ENCODE data around the gene RAVER1. TPM values are rescaled to one million over a fixed set of nuclear protein-coding genes. Genes with fewer than 3 reads are reported as not detected.

The RAVER1 gene
- total and polyA plus RNA-seq, 2 donors = 5.9 to 15.4 TPM

DNA sequence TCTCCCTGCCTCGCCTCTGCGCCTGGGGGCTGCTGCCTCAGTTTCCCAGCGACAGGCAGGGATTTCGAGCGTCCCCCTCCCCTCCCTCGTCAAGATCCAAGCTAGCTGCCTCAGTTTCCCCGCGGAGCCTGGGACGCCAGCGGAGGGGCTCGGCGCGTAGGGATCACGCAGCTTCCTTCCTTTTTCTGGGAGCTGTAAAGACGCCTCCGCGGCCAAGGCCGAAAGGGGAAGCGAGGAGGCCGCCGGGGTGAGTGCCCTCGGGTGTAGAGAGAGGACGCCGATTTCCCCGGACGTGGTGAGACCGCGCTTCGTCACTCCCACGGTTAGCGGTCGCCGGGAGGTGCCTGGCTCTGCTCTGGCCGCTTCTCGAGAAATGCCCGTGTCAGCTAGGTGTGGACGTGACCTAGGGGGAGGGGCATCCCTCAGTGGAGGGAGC is 63.1 kb downstream of the RAVER1 start:
- Histone ChIP-seq H3K4me1 (ENCODE audit: control insufficient read depth in 2 of 2, insufficient read depth in 2 of 2, low read length in 2 of 2) (peaks cover 24 to 26% of the 10 kb centered on the region in 2 donors), H3K4me3 (ENCODE audit: low read length in 2 of 2) (peak overlapping the region; percentile 37 to 54), H3K36me3 (ENCODE audit: control insufficient read depth in 2 of 2, insufficient read depth in 2 of 2, low read length in 1 of 2) (peaks cover 0 to 3% of the 10 kb centered on the region in 2 donors), H3K27me3 (ENCODE audit: control insufficient read depth in 2 of 2, insufficient read depth in 1 of 2, low read length in 1 of 2) (peaks cover 4 to 28% of the 10 kb centered on the region in 2 donors), H3K27ac (ENCODE audit: low read depth in 1 of 2, low read length in 1 of 2) (peak overlapping the region; percentile 84), H3K9me3 (ENCODE audit: control insufficient read depth in 2 of 2, insufficient read depth in 1 of 2, low read length in 1 of 2) (no peaks in the 10 kb centered on the region)
- under 1% methylated on average over 37 of the region's 37 CpGs for WGBS
- peak in 1 of 9 donors; percentile 55 for DNase-seq (ENCODE audit: low read depth in 6 of 9, low spot score in 9 of 9)

DNA sequence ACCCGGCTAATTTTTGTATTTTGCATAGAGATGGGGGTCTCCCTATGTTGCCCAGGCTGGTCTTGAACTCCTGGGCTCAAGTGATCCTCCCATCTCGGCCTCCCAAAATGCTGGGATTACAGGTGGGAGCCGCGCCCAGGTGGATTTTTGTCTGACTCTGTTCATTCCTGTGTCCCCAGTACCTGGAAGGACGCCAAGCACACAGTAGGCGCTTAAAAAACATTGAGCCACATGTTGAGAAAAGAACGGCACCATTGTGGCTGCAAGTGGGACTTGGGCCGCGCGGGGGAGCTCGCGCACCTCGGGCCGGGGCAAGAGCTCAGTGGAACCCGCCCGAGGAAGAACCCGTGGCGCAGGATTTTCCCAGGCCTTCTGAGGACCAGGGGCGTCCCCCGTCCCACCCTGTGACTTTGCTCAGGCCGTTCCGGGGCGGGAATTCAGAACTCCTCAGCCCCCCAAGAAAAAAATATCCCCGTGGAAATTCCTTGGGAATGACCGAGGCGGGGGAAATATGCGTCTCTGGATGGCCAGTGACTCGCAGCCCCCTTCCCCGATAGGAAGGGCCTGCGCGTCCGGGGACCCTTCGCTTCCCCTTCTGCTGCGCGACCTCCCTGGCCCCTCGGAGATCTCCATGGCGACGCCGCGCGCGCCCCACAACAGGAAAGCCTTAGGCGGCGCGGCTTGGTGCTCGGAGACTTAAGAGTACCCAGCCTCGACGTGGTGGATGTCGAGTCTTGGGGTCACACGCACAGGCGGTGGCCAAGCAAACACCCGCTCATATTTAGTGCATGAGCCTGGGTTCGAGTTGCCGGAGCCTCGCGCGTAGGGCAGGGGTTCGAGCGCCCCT is 63.8 kb downstream of the RAVER1 start:
- Histone ChIP-seq H3K4me1 (ENCODE audit: control insufficient read depth in 2 of 2, insufficient read depth in 2 of 2, low read length in 2 of 2) (peaks cover 24 to 26% of the 10 kb centered on the region in 2 donors), H3K36me3 (ENCODE audit: control insufficient read depth in 2 of 2, insufficient read depth in 2 of 2, low read length in 1 of 2) (no peaks in the 10 kb centered on the region), H3K27me3 (ENCODE audit: control insufficient read depth in 2 of 2, insufficient read depth in 1 of 2, low read length in 1 of 2) (peaks cover 4 to 28% of the 10 kb centered on the region in 2 donors), H3K4me3 (ENCODE audit: low read length in 2 of 2) (peak overlapping the region; percentile 37 to 54), H3K27ac (ENCODE audit: low read depth in 1 of 2, low read length in 1 of 2) (peak overlapping the region; percentile 84), H3K9me3 (ENCODE audit: control insufficient read depth in 2 of 2, insufficient read depth in 1 of 2, low read length in 1 of 2) (no peaks in the 10 kb centered on the region)
- WGBS = 3% methylated on average over 59 of the region's 59 CpGs
- DNase-seq (ENCODE audit: low read depth in 6 of 9, low spot score in 9 of 9) = peak in 4 of 9 donors; percentile 71 to 83 (median 78)

DNA sequence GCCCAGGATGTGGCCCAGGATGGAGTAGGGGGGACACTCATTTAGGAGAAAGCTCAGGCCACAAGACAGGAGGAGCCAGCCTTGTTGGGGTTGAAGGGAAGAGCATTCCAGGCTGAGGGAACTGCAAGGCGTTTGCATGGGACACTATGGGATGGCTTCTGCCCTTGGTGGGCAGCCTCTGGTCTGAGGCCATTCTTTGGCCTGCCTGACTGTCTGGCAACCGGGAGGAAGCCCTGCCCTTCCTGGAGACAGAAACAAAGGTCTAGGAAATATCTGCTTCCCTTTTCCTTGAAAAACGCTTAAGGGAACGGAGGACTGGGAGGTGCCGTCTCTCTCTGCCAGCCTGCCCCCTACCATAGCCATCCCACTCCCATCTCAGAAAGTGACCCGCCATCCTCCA is 65.3 kb downstream of the RAVER1 start:
- Histone ChIP-seq H3K27ac (ENCODE audit: low read depth in 1 of 2, low read length in 1 of 2) (no peak overlapping the region), H3K9me3 (ENCODE audit: control insufficient read depth in 2 of 2, insufficient read depth in 1 of 2, low read length in 1 of 2) (no peaks in the 10 kb centered on the region), H3K27me3 (ENCODE audit: control insufficient read depth in 2 of 2, insufficient read depth in 1 of 2, low read length in 1 of 2) (peaks cover 4 to 28% of the 10 kb centered on the region in 2 donors), H3K36me3 (ENCODE audit: control insufficient read depth in 2 of 2, insufficient read depth in 2 of 2, low read length in 1 of 2) (no peaks in the 10 kb centered on the region), H3K4me1 (ENCODE audit: control insufficient read depth in 2 of 2, insufficient read depth in 2 of 2, low read length in 2 of 2) (peaks cover 24 to 26% of the 10 kb centered on the region in 2 donors), H3K4me3 (ENCODE audit: low read length in 2 of 2) (no peak overlapping the region)
- WGBS = 89% methylated on average over 6 of the region's 6 CpGs
- no peak for DNase-seq (ENCODE audit: low read depth in 6 of 9, low spot score in 9 of 9)

DNA sequence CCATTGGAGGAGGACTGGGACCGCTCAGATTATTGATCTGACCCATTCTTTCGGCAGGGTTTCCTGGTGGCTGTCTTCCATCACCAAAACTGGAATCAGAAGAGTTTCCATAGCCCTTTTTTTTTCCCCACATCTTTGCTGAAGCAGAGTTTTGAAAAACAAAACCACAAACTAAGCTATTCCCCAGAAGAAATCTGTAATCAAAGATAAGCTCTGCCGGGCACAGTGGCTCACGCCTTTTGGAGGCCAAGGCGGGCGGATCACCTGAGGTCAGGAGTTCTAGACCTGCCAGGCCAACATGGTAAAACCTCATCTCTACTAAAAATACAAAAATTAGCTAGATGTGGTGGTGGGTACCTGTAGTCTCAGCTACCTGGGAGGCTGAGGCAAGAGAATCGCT is 66.6 kb downstream of the RAVER1 start:
- no peak overlapping the region for H3K4me3 ChIP-seq (ENCODE audit: low read length in 2 of 2)
- WGBS = 90% methylated on average over 7 of the region's 7 CpGs

More for the DNA sequence above, 66.6 kb downstream of the RAVER1 start:
- H3K9me3 ChIP-seq (ENCODE audit: control insufficient read depth in 2 of 2, insufficient read depth in 1 of 2, low read length in 1 of 2) = no peaks in the 10 kb centered on the region
- no peak overlapping the region for H3K27ac ChIP-seq (ENCODE audit: low read depth in 1 of 2, low read length in 1 of 2)
- no peak for DNase-seq (ENCODE audit: low read depth in 6 of 9, low spot score in 9 of 9)
- peaks cover 21 to 23% of the 10 kb centered on the region in 2 donors for H3K4me1 ChIP-seq (ENCODE audit: control insufficient read depth in 2 of 2, insufficient read depth in 2 of 2, low read length in 2 of 2)
- no peaks in the 10 kb centered on the region for H3K36me3 ChIP-seq (ENCODE audit: control insufficient read depth in 2 of 2, insufficient read depth in 2 of 2, low read length in 1 of 2)
- peaks cover 2 to 23% of the 10 kb centered on the region in 2 donors for H3K27me3 ChIP-seq (ENCODE audit: control insufficient read depth in 2 of 2, insufficient read depth in 1 of 2, low read length in 1 of 2)

Other genes with a start within 250 kb of the RAVER1 start
- 22.8 TPM for gene SHFL, start 247.2 kb downstream of the RAVER1 start, total RNA-seq
- gene SHFL, start 247.2 kb downstream of the RAVER1 start, polyA plus RNA-seq = 55.6 TPM
- 2.3 TPM for gene ANGPTL6, start 230.9 kb downstream of the RAVER1 start, total RNA-seq
- gene ANGPTL6, start 230.9 kb downstream of the RAVER1 start, polyA plus RNA-seq = 4.7 TPM
- gene PPAN, start 227.2 kb downstream of the RAVER1 start, total RNA-seq = 31.5 TPM
- 54.9 TPM for gene PPAN, start 227.2 kb downstream of the RAVER1 start, polyA plus RNA-seq
- 5.6 TPM for gene P2RY11, start 221.8 kb downstream of the RAVER1 start, total RNA-seq
- gene P2RY11, start 221.8 kb downstream of the RAVER1 start, polyA plus RNA-seq = 14.5 TPM
- 219 TPM for gene EIF3G, start 213.6 kb downstream of the RAVER1 start, total RNA-seq
- 188 TPM for gene EIF3G, start 213.6 kb downstream of the RAVER1 start, polyA plus RNA-seq
- 46.0 TPM for gene DNMT1, start 138.6 kb downstream of the RAVER1 start, total RNA-seq
- gene DNMT1, start 138.6 kb downstream of the RAVER1 start, polyA plus RNA-seq = 65.0 TPM
- 2.7 TPM for gene S1PR2, start 102.2 kb downstream of the RAVER1 start, total RNA-seq
- 2.4 TPM for gene S1PR2, start 102.2 kb downstream of the RAVER1 start, polyA plus RNA-seq
- gene MRPL4, start 81.3 kb downstream of the RAVER1 start, total RNA-seq = 35.6 TPM
- gene MRPL4, start 81.3 kb downstream of the RAVER1 start, polyA plus RNA-seq = 41.0 TPM
- 24.6 TPM for gene ICAM1, start 62.4 kb downstream of the RAVER1 start, total RNA-seq
- gene ICAM1, start 62.4 kb downstream of the RAVER1 start, polyA plus RNA-seq = 18.2 TPM
- 3.1 TPM for gene ICAM4, start 46.6 kb downstream of the RAVER1 start, total RNA-seq
- 3.8 TPM for gene ICAM4, start 46.6 kb downstream of the RAVER1 start, polyA plus RNA-seq
- 0.85 TPM for gene ICAM5, start 43.6 kb downstream of the RAVER1 start, total RNA-seq
- 1.2 TPM for gene ICAM5, start 43.6 kb downstream of the RAVER1 start, polyA plus RNA-seq
- 2.3 TPM for gene ZGLP1, start 23.7 kb downstream of the RAVER1 start, total RNA-seq
- 29.8 TPM for gene ZGLP1, start 23.7 kb downstream of the RAVER1 start, polyA plus RNA-seq
- 11.9 TPM for gene FDX2, start 17.5 kb downstream of the RAVER1 start, total RNA-seq
- gene FDX2, start 17.5 kb downstream of the RAVER1 start, polyA plus RNA-seq = 18.2 TPM
- gene ICAM3, start 6.1 kb upstream of the RAVER1 start, total RNA-seq = 99.0 TPM
- 66.2 TPM for gene ICAM3, start 6.1 kb upstream of the RAVER1 start, polyA plus RNA-seq
- gene TYK2, start 47.0 kb upstream of the RAVER1 start, total RNA-seq = 117 TPM
- 291 TPM for gene TYK2, start 47.0 kb upstream of the RAVER1 start, polyA plus RNA-seq
- 130 TPM for gene CDC37, start 70.0 kb upstream of the RAVER1 start, total RNA-seq
- gene CDC37, start 70.0 kb upstream of the RAVER1 start, polyA plus RNA-seq = 313 TPM
- 0.24 TPM for gene PDE4A, start 87.0 kb upstream of the RAVER1 start, total RNA-seq
- 4.8 TPM for gene PDE4A, start 87.0 kb upstream of the RAVER1 start, polyA plus RNA-seq
- 53.7 TPM for gene KEAP1, start 169.8 kb upstream of the RAVER1 start, total RNA-seq
- gene KEAP1, start 169.8 kb upstream of the RAVER1 start, polyA plus RNA-seq = 59.5 TPM
- 0.61 TPM for gene S1PR5, start 183.9 kb upstream of the RAVER1 start, total RNA-seq
- 4.2 TPM for gene S1PR5, start 183.9 kb upstream of the RAVER1 start, polyA plus RNA-seq
- 28.4 TPM for gene ATG4D, start 210.4 kb upstream of the RAVER1 start, total RNA-seq
- 54.0 TPM for gene ATG4D, start 210.4 kb upstream of the RAVER1 start, polyA plus RNA-seq
- 32.5 TPM for gene KRI1, start 232.5 kb upstream of the RAVER1 start, total RNA-seq
- gene KRI1, start 232.5 kb upstream of the RAVER1 start, polyA plus RNA-seq = 77.5 TPM
- 40.3 TPM for gene CDKN2D, start 235.4 kb upstream of the RAVER1 start, total RNA-seq
- gene CDKN2D, start 235.4 kb upstream of the RAVER1 start, polyA plus RNA-seq = 42.3 TPM